GM21825 (cell line): ENCODE results near the gene LRFN4.
"Not testable (repeated sequence)": the region's sequence is repeated elsewhere in the genome, so short reads cannot be mapped to it uniquely, and the experiment has no call there.

Source experiments
- ATAC-seq: cut with Tn5 transposase; IDR thresholded peaks from one replicate; pipeline ENCODE4 v1.9.1; 2021; ENCODE audit warnings: mild to moderate bottlenecking, moderate library complexity; ENCODE audit not compliant: unreplicated experiment

LRFN4 gene

GRCh38 chr11:66856496-66857233, at the start of gene LRFN4:
LRFN4 (plus strand) TSS chr11:66857064; CDS start chr11:66857745, 681 bp downstream.
- peak; percentile 19 for ATAC-seq

DNA sequence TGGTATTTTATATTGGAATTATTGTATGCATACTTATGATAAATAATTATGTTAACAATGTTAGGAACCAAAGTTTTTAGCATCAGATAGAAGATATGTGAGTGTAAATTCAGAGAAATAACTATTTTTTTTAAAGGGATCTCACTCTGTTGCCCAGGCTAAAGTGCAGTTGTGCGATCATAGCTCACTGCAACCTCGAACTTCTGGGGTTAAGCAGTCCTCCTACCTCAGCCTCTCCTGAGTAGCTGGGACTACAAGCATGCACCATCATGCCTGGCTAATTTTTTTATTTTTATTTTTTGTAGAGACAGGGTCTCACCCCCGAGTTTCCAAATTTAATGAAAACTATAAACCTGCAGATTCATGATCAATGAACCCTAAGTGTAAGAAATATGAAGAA, 47.3 kb upstream of the LRFN4 start:
- ATAC-seq: no peak

DNA sequence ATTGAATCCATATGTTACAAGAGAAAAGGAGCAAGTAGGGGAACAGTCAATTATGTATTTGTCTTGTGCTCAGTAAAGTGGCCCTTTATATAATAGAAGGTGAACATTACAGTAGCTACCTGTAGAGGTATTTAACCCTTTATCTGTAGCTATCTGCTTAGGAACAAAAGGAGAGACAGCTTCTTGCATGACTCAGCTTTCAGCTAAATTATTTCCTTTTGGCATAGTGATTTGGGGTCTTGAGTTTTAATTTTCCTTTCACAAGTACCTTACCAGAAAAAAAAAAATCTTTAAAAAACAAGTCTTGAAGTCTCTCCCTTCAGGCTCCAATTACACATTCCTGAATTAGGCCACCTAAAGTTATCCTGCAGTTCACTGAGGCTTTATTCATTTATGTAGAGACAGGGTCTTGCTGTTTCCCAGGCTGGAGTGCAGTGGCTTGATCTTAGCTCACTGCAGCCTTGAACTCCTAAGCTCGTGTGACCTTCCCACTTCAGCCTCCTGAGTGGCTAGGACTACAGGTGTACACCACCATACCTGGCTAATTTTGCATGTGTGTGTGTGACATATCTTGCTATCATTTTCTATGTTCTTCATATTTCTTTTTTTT, 46.2 kb upstream of the LRFN4 start:
- ATAC-seq: no peak

- no peak for ATAC-seq
These were observed 42.2 kb upstream of the LRFN4 start for GRCh38 chr11:66814678-66815077.

DNA sequence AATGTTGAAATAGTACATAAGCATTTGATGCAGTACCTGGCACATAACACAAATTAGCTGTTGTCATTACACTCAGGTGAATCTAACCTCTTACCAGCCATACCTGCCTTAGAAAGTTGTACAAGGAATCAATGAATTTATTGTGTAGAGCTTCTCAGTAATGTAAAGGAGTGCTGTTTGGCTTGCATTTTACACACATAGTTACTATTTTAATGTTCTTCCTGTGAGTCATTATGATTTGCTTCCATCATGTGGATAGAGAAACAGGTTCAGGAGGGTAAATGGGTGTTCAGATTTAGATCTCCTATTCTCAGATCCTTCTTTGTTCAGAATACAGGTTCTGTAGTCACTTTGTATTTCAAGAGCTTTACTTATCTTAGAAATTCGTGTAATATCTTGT, 41.2 kb upstream of the LRFN4 start:
- ATAC-seq: no peak

- no peak for ATAC-seq
These were observed 38.5 kb upstream of the LRFN4 start for GRCh38 chr11:66818231-66818955.

DNA sequence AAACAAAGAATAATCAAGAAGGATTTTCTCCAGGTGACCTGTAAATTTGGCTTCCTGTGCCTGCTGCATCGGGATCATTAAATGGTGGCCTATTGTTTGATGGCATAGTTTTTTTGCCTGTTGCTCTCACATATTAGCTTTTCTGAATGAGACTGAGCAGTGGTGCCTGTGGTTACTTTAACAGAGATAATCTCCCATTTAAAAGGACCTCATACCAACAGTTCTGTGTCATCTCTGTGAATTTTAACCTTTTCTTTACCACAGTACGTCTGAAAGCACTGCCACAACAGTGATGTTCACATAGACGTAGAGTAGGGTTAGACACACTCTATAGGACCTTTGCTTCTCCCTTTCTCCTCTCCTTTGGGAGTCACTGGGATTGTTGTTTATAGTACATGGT, 36.5 kb upstream of the LRFN4 start:
- no peak for ATAC-seq

GRCh38 chr11:66820901-66821300, 36.0 kb upstream of the LRFN4 start:
- ATAC-seq: no peak

DNA sequence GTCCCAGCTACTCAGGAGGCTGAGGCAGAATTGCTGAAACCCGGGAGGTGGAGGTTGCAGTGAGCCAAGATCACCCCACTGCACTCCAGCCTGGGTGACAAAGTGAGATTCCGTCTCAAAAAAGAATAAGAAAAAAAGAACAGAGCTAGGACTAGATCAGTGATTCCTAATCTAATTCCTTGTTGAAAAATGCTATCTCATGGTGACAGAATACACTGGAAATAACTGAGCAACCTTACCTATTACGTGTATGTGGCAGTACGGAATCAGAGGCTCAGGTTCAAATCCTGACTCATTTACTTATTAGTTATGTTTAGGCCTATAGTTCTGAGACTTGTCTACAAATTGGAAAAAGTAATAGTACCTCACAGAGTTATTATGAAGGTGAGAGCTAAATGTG, 33.2 kb upstream of the LRFN4 start:
- no peak for ATAC-seq

DNA sequence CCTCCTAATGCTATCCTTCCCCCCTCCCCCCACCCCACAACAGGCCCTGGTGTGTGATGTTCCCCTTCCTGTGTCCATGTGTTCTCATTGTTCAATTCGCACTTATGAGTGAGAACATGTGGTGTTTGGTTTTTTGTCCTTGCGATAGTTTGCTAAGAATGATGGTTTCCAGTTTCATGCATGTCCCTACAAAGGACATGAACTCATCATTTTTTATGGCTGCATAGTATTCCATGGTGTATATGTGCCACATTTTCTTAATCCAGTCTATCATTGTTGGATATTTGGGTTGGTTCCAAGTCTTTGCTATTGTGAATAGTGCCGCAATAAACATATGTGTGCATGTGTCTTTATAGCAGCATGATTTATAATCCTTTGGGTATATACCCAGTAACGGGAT, 32.3 kb upstream of the LRFN4 start:
- not testable (repeated sequence) for ATAC-seq

- ATAC-seq: no peak
These were observed 22.4 kb upstream of the LRFN4 start for GRCh38 chr11:66834539-66834845.

DNA sequence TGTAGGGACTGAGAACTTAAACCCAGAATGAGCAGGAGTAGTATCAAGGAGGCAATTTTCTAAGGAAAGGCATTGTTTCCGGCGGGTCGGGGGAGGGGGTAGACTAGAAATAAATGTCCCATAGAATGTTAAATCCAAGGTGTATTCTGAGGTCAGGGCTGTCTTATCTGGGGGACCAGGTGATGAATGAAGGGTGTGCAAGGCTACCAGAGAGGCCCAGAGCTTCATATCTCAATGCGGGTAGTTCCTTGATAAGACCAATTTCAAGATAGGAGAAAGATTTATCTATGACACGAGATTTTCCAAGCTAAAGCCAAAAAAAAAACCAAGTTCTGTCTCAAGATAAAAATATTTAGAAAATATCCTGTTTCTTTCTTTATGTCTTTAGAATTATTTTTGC, 21.9 kb upstream of the LRFN4 start:
- no peak for ATAC-seq

DNA sequence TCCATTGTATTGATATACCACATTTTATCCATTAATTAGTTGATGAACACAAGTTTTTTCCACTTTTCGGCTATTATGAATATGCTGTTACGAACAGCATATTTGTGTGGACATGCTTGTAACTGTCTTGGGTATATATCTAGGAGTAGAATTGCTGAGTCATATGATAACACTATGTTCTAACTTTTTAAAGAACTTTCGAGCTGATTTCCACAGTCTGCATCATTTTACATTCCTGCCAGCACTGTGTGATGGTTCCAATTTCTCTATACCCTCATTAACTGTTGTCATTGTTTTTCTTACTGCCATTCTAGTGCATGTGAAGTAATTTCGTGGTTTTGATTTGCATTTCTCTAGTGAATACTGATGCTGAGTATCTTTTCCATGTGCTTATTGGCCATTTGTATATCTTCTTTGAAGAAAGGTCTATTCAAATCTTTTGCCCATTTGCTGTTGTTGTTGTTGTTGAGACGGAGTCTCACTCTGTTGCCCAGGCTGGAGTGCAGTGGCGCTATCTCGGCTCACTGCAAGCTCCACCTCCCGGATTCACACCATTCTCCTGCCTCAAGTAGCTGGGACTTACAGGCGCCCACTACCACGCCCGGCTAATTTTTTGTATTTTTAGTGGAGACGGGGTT, 21.0 kb upstream of the LRFN4 start:
- ATAC-seq: no peak

DNA sequence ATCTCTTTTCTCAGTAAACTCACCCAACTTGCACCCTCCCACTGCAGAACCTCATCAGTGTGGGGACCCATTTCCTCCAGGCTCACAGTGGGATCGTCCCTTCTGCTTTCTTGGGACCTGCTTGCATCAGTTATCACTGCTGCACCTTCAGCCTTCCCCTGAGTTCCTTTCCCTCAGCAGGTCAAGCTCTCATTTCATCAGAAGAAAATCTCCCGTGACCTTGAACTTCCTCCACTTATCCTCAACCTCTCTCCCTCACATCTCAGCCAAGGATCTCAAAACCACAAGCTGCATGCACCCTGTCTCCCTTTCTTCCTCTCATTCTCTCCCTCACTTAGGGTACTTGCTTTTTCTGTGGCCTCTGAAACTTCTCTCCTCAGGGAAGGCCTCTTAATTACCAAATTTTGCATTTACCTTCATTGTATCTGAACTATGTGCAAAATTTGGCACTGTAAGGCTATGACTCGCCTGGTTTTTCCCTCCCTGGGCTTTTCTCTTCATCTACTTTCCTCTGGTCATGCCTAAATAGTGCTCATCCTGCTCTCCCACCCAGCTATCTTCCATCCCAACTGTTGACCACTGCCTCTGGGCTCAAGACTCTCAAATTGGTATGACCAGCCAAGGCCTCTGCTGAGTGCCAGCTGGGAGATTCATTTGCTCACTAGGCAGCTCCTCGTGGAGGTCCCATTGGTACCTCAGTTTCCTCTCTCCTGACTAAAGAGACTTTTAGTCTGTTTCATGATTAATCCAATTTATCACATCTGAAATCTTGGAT, 16.4 kb upstream of the LRFN4 start:
- ATAC-seq: no peak

- ATAC-seq: no peak
These were observed 15.0 kb upstream of the LRFN4 start for GRCh38 chr11:66841861-66842260.

GRCh38 chr11:66842501-66842895, 14.4 kb upstream of the LRFN4 start:
- no peak for ATAC-seq

DNA sequence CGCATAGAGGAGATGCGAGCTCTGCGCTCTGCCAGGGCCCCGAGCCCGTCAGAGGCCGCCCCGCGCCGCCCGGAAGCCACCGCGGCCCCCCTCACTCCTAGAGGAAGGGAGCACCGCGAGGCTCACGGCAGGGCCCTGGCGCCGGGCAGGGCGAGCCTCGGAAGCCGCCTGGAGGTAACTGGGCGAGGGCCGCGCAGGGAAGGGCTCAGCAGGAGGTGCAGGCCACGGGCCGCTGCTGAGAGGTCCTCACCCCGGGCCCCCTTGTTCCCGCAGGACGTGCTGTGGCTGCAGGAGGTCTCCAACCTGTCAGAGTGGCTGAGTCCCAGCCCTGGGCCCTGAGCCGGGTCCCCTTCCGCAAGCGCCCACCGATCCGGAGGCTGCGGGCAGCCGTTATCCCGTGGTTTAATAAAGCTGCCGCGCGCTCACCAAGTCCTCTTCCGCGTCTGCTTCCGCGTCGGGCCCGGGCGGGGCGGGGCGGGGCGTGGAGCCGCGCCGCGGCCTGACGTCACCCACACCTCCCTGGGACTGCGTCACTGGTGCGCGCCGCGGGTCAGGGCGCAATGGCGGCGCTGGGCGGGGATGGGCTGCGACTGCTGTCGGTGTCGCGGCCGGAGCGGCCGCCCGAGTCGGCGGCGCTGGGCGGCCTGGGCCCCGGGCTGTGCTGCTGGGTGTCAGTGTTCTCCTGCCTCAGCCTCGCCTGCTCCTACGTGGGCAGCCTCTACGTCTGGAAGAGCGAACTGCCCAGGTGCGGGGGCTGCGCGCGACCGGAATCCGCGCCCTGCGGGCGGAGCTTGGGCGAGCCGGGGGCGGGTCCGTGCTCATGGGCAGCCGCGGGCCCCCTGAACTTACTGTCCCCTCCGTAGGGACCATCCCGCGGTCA, 13.7 kb upstream of the LRFN4 start, which contains the start of gene RCE1:
RCE1 (plus strand) TSS at position 546 of the 880 bp plus-strand sequence; CDS start at position 561, 15 bp downstream.
- ATAC-seq: peak; percentile 65

- no peak for ATAC-seq
These were observed 12.9 kb upstream of the LRFN4 start for GRCh38 chr11:66843776-66844495.

DNA sequence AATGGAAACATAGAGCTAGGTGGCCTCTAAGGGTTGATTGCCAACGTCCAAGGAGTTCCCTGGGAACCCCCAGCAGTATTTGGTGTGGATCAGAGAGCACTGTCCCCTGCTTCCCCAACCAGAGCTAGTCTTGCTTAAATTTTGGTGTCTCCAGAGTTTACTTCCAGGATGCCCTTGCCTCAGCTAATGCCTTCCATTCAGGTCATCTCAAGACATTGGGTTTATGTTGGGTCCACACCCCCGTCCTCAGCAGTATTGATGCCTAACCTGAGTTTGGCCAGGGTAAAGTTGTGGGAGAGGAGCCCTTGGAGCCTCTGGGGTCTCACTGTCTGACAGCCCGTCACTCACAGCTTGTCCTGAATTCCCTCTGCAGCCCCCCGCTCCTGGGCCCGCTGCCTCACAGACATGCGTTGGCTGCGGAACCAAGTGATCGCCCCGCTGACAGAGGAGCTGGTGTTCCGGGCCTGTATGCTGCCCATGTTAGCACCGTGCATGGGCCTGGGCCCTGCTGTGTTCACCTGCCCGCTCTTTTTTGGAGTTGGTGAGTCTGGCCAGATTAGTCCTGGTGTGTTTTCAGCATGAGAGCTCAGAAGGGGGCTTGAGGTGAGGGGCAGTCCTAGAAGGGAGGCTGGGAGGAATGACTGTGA, 12.2 kb upstream of the LRFN4 start:
- ATAC-seq: no peak
